ENCODE data around the gene ENPP4.
"Not testable (repeated sequence)": the region's sequence is repeated elsewhere in the genome, so short reads cannot be mapped to it uniquely, and the experiment has no call there.

ENPP4 gene

GRCh38 chr6:46138281-46138680 lies 8.5 kb downstream of the ENPP4 start:
- Histone ChIP-seq H3K9me3 (ENCODE audit: control insufficient read depth, insufficient read depth, low read depth, low read length) (no peaks in the 10 kb centered on the region), H3K4me3 (ENCODE audit: low read depth, low read length) (no peak overlapping the region), H3K27ac (ENCODE audit: extremely low read depth, low read depth, low read length) (no peak overlapping the region), H3K4me1 (ENCODE audit: control insufficient read depth, insufficient read depth, low read length) (no peaks in the 10 kb centered on the region), H3K36me3 (ENCODE audit: control insufficient read depth in 2 of 2, insufficient read depth in 1 of 2, low read length in 2 of 2) (peaks cover 0 to 5% of the 10 kb centered on the region in 2 experiments; a peak in 1 of 3 replicates)
- ChIA-PET POLR2A (interaction anchor here (2.3 kb wide), 1 partner anchor 9 kb away, joined by 9 read pairs; the partner anchor contains the start of gene ENPP4), CTCF (interaction anchor here (0.9 kb wide), 1 partner anchor 32 kb away, joined by 3 read pairs; no protein-coding TSS in a partner anchor)
- no peak for TF ChIP-seq YY2 (tag by site-specific recombination; IDR thresholded peaks at IDR 0.05)
- no peak for TF ChIP-seq SP3 (tag by site-specific recombination; IDR thresholded peaks at IDR 0.05)
- no peak for TF ChIP-seq ZNF580 (tag by site-specific recombination; IDR thresholded peaks at IDR 0.05)
- no peak for TF ChIP-seq FEZF1 (tag by site-specific recombination; IDR thresholded peaks at IDR 0.05)
- TF ChIP-seq, protein P1, sequence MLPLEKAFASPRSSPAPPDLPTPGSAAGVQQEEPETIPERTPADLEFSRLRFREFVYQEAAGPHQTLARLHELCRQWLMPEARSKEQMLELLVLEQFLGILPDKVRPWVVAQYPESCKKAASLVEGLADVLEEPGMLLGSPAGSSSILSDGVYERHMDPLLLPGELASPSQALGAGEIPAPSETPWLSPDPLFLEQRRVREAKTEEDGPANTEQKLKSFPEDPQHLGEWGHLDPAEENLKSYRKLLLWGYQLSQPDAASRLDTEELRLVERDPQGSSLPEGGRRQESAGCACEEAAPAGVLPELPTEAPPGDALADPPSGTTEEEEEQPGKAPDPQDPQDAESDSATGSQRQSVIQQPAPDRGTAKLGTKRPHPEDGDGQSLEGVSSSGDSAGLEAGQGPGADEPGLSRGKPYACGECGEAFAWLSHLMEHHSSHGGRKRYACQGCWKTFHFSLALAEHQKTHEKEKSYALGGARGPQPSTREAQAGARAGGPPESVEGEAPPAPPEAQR (tag by site-specific recombination; IDR thresholded peaks at IDR 0.05): no peak
- TF ChIP-seq ZNF37A (tag by site-specific recombination; IDR thresholded peaks at IDR 0.05): no peak

DNA sequence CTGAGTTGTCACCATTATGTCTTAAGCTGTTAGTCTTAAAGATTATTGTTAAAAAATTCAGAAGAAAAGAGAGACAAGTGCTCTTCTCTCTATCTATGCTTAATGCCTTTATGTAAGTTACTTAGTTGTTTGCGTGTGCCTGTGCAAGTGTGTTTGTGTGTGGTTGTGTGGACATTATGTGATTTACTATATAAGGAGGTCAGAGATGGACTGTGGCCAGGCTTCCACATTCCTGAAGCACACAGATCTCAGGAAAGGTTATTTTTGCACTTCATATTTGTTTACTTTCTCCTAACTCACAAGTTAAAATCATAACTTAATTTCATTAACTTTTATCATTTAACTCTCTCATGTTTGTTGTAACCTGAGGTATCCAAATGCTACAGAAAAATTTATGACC lies 14.5 kb downstream of the ENPP4 start:
- no peaks in the 10 kb centered on the region for H3K9me3 ChIP-seq (ENCODE audit: control insufficient read depth, insufficient read depth, low read depth, low read length)
- POLR2A ChIA-PET: no interaction called here
- TF ChIP-seq, protein P1 (tag by site-specific recombination; IDR thresholded peaks at IDR 0.05): no peak
- TF ChIP-seq KLF7 (tag by site-specific recombination; IDR thresholded peaks at IDR 0.05; ENCODE audit: borderline replicate concordance) (no peak), ZFHX2 (tag by site-specific recombination; conservative IDR thresholded peaks at IDR 0.05) (no peak), TRIM28 (IDR thresholded peaks at IDR 0.05; ENCODE audit: borderline replicate concordance, low read length) (no peak), ZBTB44 (tag by site-specific recombination; IDR thresholded peaks at IDR 0.05) (no peak), PRDM6 (tag by site-specific recombination; IDR thresholded peaks at IDR 0.05) (0 out of 2 replicates have a peak, but pooled peaks have one; percentile 19), KLF10 (tag by site-specific recombination; IDR thresholded peaks at IDR 0.05) (no peak)
- TF ChIP-seq, protein P2, sequence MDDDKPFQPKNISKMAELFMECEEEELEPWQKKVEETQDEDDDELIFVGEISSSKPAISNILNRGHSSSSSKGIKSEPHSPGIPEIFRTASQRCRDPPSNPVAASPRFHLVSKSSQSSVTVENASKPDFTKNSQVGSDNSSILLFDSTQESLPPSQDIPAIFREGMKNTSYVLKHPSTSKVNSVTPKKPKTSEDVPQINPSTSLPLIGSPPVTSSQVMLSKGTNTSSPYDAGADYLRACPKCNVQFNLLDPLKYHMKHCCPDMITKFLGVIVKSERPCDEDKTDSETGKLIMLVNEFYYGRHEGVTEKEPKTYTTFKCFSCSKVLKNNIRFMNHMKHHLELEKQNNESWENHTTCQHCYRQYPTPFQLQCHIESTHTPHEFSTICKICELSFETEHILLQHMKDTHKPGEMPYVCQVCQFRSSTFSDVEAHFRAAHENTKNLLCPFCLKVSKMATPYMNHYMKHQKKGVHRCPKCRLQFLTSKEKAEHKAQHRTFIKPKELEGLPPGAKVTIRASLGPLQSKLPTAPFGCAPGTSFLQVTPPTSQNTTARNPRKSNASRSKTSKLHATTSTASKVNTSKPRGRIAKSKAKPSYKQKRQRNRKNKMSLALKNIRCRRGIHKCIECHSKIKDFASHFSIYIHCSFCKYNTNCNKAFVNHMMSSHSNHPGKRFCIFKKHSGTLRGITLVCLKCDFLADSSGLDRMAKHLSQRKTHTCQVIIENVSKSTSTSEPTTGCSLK (tag by site-specific recombination; IDR thresholded peaks at IDR 0.05): no peak
- no peaks in the 10 kb centered on the region for H3K4me1 ChIP-seq (ENCODE audit: control insufficient read depth, insufficient read depth, low read length)
- CTCF ChIA-PET: interaction anchor here (0.9 kb wide), 1 partner anchor 15 kb away, joined by 3 read pairs; no protein-coding TSS in a partner anchor
- peaks cover 0 to 7% of the 10 kb centered on the region in 2 experiments; a peak in 1 of 3 replicates for H3K36me3 ChIP-seq (ENCODE audit: control insufficient read depth in 2 of 2, insufficient read depth in 1 of 2, low read length in 2 of 2)
- no peak overlapping the region for H3K4me3 ChIP-seq (ENCODE audit: low read depth, low read length)
- no peak overlapping the region for H3K27ac ChIP-seq (ENCODE audit: extremely low read depth, low read depth, low read length)

GRCh38 chr6:46149066-46149465 lies 19.3 kb downstream of the ENPP4 start:
- H3K4me1 ChIP-seq (ENCODE audit: control insufficient read depth, insufficient read depth, low read length); CTCF ChIA-PET; H3K9me3 ChIP-seq (ENCODE audit: control insufficient read depth, insufficient read depth, low read depth, low read length); H3K36me3 ChIP-seq (ENCODE audit: control insufficient read depth in 2 of 2, insufficient read depth in 1 of 2, low read length in 2 of 2); H3K4me3 ChIP-seq (ENCODE audit: low read depth, low read length); POLR2A ChIA-PET; H3K27ac ChIP-seq (ENCODE audit: extremely low read depth, low read depth, low read length): not testable (repeated sequence)
